Lower leg skin (tissue), 4 donors: ENCODE results near the gene PTGFRN. TPM values are rescaled to one million over a fixed set of nuclear protein-coding genes. Genes with fewer than 3 reads are reported as not detected.

Experiments
- DNase-seq, 2 donors: peaks; one replicate each; pipeline ENCODE4 v3.0.0-alpha.2; 2019; ENCODE audit warnings: low spot score in 2 of 2
- H3K4me3 ChIP-seq: fragments of 200-600 bp; sonication (generic); 2 replicates; pipeline ENCODE4 v1.5.1; 2017; ENCODE audit warnings: mild to moderate bottlenecking, low read depth; ENCODE audit not compliant: poor library complexity, severe bottlenecking
- POLR2A ChIP-seq, 2 donors: fragments of 450-650 bp; IDR thresholded peaks; one replicate each; pipeline ENCODE4 v1.6.1; 2016 to 2017; ENCODE audit warnings: antibody characterized with exemption in 2 of 2, mild to moderate bottlenecking in 1 of 2, moderate library complexity in 1 of 2
- WGBS, 2 donors: methylation state at CpG; one replicate each; pipeline ENCODE4 v1.1.5; 2018; 5-methylcytosine and 5-hydroxymethylcytosine counted together
- intact Hi-C: fragments of 100-400 bp; cut with DNase I; formaldehyde crosslinking; loops from one replicate; pipeline ENCODE4 v1.15.0; 2023; ENCODE audit warnings: low total_unique reads
- total RNA-seq, 4 donors: library from RNA; depleted of rRNA; stranded (reverse); fragments of >200 nt; gene quantifications; one replicate each; pipeline ENCODE4 v1.1.0, GENCODE V29; 2016
- TF ChIP-seq, protein P1 (sequence below), 3 donors: fragments of 450-650 bp; IDR thresholded peaks; one replicate each; pipeline ENCODE4 v1.5.1; 2016; ENCODE audit warnings: antibody characterized with exemption in 3 of 3, mild to moderate bottlenecking in 3 of 3, moderate library complexity in 2 of 3

Gene PTGFRN
- total RNA-seq, 4 donors from 2014 or later = 58.0 to 92.4 (median 84.5) TPM

GRCh38 chr1:116987256-116987555, 77.5 kb downstream of the PTGFRN start:
- no peak for DNase-seq
- 75 to 84% methylated on average over 11 of the region's 11 CpGs for WGBS, 2 donors
- no peak for TF ChIP-seq POLR2A (IDR thresholded peaks at IDR 0.05)
- TF ChIP-seq, protein P1, sequence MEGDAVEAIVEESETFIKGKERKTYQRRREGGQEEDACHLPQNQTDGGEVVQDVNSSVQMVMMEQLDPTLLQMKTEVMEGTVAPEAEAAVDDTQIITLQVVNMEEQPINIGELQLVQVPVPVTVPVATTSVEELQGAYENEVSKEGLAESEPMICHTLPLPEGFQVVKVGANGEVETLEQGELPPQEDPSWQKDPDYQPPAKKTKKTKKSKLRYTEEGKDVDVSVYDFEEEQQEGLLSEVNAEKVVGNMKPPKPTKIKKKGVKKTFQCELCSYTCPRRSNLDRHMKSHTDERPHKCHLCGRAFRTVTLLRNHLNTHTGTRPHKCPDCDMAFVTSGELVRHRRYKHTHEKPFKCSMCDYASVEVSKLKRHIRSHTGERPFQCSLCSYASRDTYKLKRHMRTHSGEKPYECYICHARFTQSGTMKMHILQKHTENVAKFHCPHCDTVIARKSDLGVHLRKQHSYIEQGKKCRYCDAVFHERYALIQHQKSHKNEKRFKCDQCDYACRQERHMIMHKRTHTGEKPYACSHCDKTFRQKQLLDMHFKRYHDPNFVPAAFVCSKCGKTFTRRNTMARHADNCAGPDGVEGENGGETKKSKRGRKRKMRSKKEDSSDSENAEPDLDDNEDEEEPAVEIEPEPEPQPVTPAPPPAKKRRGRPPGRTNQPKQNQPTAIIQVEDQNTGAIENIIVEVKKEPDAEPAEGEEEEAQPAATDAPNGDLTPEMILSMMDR (IDR thresholded peaks at IDR 0.05) = no peak
- intact Hi-C loops = no loop called here
- H3K4me3 ChIP-seq = no peak overlapping the region

DNA sequence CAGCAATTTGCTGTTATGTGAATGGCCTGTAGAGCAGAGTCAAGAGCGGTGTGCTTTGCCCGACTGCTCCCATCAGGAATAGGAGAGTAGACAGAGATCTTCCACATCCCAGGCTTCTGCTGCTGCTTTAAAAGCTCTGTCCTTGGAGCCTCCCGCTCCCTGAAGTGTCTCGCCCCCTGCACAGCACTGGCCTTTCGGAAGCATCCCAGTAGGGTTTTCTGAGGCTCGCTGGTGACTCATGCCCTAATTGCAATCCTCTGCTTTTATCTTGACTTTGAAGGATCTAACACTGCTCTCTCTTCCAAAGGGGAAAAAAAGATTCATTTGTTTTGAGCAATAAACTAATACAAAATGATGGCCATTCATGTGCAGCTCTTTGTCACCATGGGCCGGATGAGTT, 78.5 kb downstream of the PTGFRN start:
- no peak for DNase-seq
- no peak overlapping the region for H3K4me3 ChIP-seq
- intact Hi-C loops = no loop called here
- WGBS, 2 donors = 68 to 76% methylated on average over 7 of the region's 7 CpGs
- no peak for TF ChIP-seq POLR2A (IDR thresholded peaks at IDR 0.05)
- TF ChIP-seq, protein P1 (IDR thresholded peaks at IDR 0.05) = no peak

DNA sequence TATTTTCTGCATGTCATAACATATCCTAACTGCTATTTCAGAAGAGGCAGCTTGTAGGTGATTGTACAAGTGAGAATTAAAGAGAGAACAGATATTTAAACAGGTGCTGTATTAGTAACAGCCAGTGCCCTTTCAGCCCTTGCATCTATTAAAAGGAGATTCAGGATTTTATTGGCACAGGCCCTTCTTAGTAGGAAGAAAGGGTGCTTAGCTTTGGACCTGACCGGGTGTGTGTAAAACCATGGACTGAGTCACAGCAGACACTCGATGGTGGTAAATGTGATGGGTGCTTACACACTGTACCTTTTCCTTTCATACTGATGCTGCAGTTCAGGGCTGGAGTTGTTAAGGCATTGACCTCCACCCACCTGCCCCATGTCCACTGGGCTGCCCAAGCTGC, 79.2 kb downstream of the PTGFRN start:
- no peak overlapping the region for H3K4me3 ChIP-seq
- no peak for DNase-seq
- intact Hi-C loops = no loop called here
- 58 to 88% methylated on average over 2 of the region's 2 CpGs for WGBS, 2 donors
- TF ChIP-seq, protein P1 (IDR thresholded peaks at IDR 0.05) = no peak
- no peak for TF ChIP-seq POLR2A (IDR thresholded peaks at IDR 0.05)

DNA sequence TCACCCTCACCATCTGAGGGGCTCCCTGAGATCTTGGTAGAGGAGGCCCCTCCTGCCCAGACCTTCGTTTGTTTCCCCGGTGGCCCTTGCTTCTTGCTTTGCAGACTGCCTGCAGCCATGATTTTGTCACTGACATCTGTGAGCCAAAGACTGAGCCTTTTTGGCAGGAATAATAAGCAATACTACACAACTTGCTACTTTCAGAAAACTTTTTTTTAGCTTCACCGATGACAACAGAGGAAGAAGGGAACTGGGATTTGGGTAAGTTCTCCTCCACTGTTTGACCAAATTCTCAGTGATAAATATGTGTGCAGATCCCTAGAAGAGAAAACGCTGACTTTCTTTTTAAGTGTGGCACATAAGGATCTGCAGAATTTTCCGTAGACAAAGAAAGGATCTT, 80.1 kb downstream of the PTGFRN start:
- no peak overlapping the region for H3K4me3 ChIP-seq
- no peak for TF ChIP-seq POLR2A (IDR thresholded peaks at IDR 0.05)
- TF ChIP-seq, protein P1 (IDR thresholded peaks at IDR 0.05) = no peak
- 52 to 54% methylated on average over 5 of the region's 5 CpGs for WGBS, 2 donors
- intact Hi-C loops = no loop called here
- DNase-seq = no peak

- 39 to 41% methylated on average over 12 of the region's 12 CpGs for WGBS, 2 donors
- intact Hi-C loops = no loop called here
- no peak overlapping the region for H3K4me3 ChIP-seq
- peak; percentile 76 to 92 for DNase-seq
- TF ChIP-seq, protein P1 (IDR thresholded peaks at IDR 0.05) = no peak
- TF ChIP-seq POLR2A (IDR thresholded peaks at IDR 0.05) = no peak
Measured at GRCh38 chr1:116990612-116991151, 81.0 kb downstream of the PTGFRN start.

DNA sequence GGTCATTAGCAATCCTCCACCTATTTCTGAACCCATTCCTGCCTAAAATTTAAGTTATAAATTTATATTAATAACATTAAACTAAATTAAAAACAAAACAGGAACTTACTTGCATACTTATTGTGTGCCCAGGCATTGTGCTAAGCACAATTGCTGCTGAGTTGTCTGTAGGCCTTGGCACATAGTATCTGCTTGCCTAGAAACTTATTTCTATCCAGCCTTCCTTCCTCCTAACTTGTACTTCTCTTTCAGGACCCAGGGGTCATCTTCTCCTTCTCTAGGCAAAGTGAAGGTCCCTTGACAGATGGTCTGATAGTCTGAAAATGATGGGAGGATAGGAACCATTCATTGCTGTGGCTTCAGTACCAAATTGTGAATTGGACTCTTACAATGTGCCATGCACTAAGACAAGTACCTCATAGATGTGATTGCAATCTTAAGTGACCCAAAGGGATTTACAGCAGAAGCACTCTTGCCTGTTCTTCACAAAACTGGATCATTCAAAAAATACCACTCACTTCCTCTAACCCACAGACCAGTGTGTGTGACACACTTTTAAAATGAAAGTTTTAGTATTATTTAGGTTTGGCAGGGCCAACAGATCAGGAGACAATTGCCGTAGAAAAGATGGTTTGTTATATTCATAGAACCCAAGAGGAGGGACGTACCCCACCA, 81.6 kb downstream of the PTGFRN start:
- H3K4me3 ChIP-seq = no peak overlapping the region
- 44 to 68% methylated on average over 2 of the region's 2 CpGs for WGBS, 2 donors
- TF ChIP-seq, protein P1 (IDR thresholded peaks at IDR 0.05) = no peak
- TF ChIP-seq POLR2A (IDR thresholded peaks at IDR 0.05) = no peak
- intact Hi-C loops = no loop called here
- no peak for DNase-seq
